ENCODE results near the gene NRGN. TPM values are rescaled to one million over a fixed set of nuclear protein-coding genes. Genes with fewer than 3 reads are reported as not detected.

NRGN gene
- total RNA-seq = 0.50 and 0.58 TPM in 2 replicates

GRCh38 chr11:124739479-124740276 lies at the start of gene NRGN:
Gene NRGN, plus strand, starts transcription at chr11:124739942. Its CDS starts 143 bp downstream, at chr11:124740085.

GRCh38 chr11:124751741-124752470 lies 12.2 kb downstream of the NRGN start, which contains the start of gene VSIG2:
Gene VSIG2, minus strand, starts transcription at chr11:124752255. Its CDS starts 118 bp downstream, at chr11:124752137.

GRCh38 chr11:124762105-124762623 lies 22.4 kb downstream of the NRGN start, which contains the start of gene ESAM:
Gene ESAM, minus strand, starts transcription at chr11:124762290. Its CDS starts 136 bp downstream, at chr11:124762154.

Other genes with a start within 250 kb of the NRGN start
- not detected in 2 replicates for gene OR8B12, start 196.3 kb upstream of the NRGN start, total RNA-seq
- not detected in 2 replicates for gene OR8A1, start 169.9 kb upstream of the NRGN start, total RNA-seq
- gene PANX3, start 128.5 kb upstream of the NRGN start, total RNA-seq = not detected in 2 replicates
- 22.8 and 41.5 TPM in 2 replicates for gene TBRG1, start 117.1 kb upstream of the NRGN start, total RNA-seq
- gene SIAE, start 66.2 kb upstream of the NRGN start, total RNA-seq = 17.6 and 30.8 TPM in 2 replicates
- gene SPA17, start 66.0 kb upstream of the NRGN start, total RNA-seq = 7.4 and 29.2 TPM in 2 replicates
- gene VSIG2, start 12.3 kb downstream of the NRGN start, total RNA-seq = 0.33 TPM in 1 of 2 replicates, not detected in the other
- 0.44 TPM in 1 of 2 replicates, not detected in the other for gene ESAM, start 22.3 kb downstream of the NRGN start, total RNA-seq
- gene MSANTD2, start 60.5 kb downstream of the NRGN start, total RNA-seq = 9.3 and 10.4 TPM in 2 replicates
- 9.0 and 19.0 TPM in 2 replicates for gene ROBO3, start 125.5 kb downstream of the NRGN start, total RNA-seq
- 1.3 and 2.0 TPM in 2 replicates for gene ROBO4, start 157.9 kb downstream of the NRGN start, total RNA-seq
- not detected in 2 replicates for gene HEPN1, start 179.3 kb downstream of the NRGN start, total RNA-seq
- gene HEPACAM, start 196.1 kb downstream of the NRGN start, total RNA-seq = not detected in 2 replicates
- 0.83 and 3.6 TPM in 2 replicates for gene CCDC15, start 214.3 kb downstream of the NRGN start, total RNA-seq

All from smooth muscle cell of trachea (primary cell).